Gastroesophageal sphincter (tissue), 3 donors: ENCODE results near the gene ARFGEF3.

ENCODE experiments used
- CTCF ChIP-seq, 4 experiments: fragments of 200-600 bp in 2 of 4; fragments of 450-650 bp in 2 of 4; sonication (generic) in 1 of 4; IDR thresholded peaks; one replicate each; pipeline ENCODE4 v1.5.1; 2017 to 2019; ENCODE audit warnings: antibody characterized with exemption in 4 of 4, mild to moderate bottlenecking in 2 of 4, moderate library complexity in 2 of 4
- EP300 ChIP-seq: sonication (generic); formaldehyde crosslinking; IDR thresholded peaks from one replicate; pipeline ENCODE4 v1.6.1; 2017; ENCODE audit warnings: antibody characterized with exemption, mild to moderate bottlenecking
- POLR2A ChIP-seq, 2 donors: fragments of 450-650 bp; IDR thresholded peaks; one replicate each; pipeline ENCODE4 v1.6.1; 2017; ENCODE audit warnings: antibody characterized with exemption in 2 of 2, mild to moderate bottlenecking in 2 of 2, moderate library complexity in 1 of 2

- TF ChIP-seq EP300 (no peak), POLR2A (IDR thresholded peaks at IDR 0.05) (no peak), CTCF (IDR thresholded peaks at IDR 0.05) (no peak)
These were observed 162.1 kb downstream of the ARFGEF3 start for GRCh38 chr6:138323821-138324220.
